ENCODE results near the gene ITGA2. TPM values are rescaled to one million over a fixed set of nuclear protein-coding genes. Genes with fewer than 3 reads are reported as not detected.

ITGA2 gene
- total and polyA plus RNA-seq, 2 of the 8 experiments (the other 6 are each of a cell fraction or from before 2014, with no cell fraction given): 1.4 to 7.7 TPM

DNA sequence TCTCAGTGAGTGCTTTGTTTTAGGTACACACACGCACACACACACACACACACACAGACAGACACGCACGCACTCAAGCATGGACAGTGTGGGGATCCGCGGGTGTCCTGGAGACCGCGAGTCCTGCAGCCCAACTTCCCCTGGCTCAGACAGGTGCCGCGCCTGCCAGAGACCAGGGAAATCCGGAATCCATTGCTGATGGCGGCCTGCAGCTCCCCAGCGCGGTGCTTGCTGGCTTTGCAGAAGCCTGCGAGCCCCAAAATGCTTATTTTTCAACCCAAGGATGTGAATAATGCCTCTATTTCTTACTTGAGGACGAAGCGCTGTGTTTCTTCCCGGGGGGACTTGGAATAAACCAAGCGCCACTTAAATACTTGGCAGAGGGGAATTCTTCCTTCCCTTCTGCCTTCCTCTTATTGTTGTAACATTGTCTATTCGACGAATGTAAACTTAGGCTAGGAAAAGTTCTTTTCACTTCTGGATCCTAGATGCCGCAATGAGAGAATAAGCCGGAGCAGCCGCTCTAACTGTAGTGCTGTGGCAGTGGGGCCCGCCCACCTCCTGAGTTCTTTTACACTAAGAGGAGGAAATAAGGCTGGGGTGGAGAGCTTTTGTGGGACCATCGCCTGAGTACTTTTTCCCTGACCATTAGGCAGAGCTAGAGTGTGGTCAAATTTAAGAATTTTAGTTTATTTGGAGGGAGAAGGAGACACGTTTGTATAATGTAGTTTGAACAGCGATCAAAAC is 802 bp downstream of the ITGA2 start (continued):
- TF ChIP-seq, protein P1, sequence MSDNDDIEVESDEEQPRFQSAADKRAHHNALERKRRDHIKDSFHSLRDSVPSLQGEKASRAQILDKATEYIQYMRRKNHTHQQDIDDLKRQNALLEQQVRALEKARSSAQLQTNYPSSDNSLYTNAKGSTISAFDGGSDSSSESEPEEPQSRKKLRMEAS (IDR thresholded peaks at IDR 0.05): no peak; the same call in 1 of the 2 replicates
- TF ChIP-seq YY1 (IDR thresholded peaks at IDR 0.05; ENCODE audit: low read depth, low read length): peak; percentile 82
- 0 out of 4 replicates have a peak, but pooled peaks of 1 of the 2 experiments have one; percentile 21 for TF ChIP-seq SIN3A (conservative IDR thresholded peaks at IDR 0.05 in 1 of 2, IDR thresholded peaks at IDR 0.05 in 1 of 2; ENCODE audit: low read depth in 1 of 2, low read length in 2 of 2)
- TF ChIP-seq SIX5 (IDR thresholded peaks at IDR 0.05; ENCODE audit: low read depth, low read length): no peak
- peak; percentile 45 for TF ChIP-seq TAF1 (IDR thresholded peaks at IDR 0.05; ENCODE audit: low read depth, low read length)
- TF ChIP-seq, protein P2, sequence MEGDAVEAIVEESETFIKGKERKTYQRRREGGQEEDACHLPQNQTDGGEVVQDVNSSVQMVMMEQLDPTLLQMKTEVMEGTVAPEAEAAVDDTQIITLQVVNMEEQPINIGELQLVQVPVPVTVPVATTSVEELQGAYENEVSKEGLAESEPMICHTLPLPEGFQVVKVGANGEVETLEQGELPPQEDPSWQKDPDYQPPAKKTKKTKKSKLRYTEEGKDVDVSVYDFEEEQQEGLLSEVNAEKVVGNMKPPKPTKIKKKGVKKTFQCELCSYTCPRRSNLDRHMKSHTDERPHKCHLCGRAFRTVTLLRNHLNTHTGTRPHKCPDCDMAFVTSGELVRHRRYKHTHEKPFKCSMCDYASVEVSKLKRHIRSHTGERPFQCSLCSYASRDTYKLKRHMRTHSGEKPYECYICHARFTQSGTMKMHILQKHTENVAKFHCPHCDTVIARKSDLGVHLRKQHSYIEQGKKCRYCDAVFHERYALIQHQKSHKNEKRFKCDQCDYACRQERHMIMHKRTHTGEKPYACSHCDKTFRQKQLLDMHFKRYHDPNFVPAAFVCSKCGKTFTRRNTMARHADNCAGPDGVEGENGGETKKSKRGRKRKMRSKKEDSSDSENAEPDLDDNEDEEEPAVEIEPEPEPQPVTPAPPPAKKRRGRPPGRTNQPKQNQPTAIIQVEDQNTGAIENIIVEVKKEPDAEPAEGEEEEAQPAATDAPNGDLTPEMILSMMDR (IDR thresholded peaks at IDR 0.05; ENCODE audit: control extremely low read depth in 1 of 3, insufficient read depth in 1 of 3, low read depth in 1 of 3, low read length in 3 of 3): peak; percentile 45 to 52 (median 45)
- TF ChIP-seq, protein P3, sequence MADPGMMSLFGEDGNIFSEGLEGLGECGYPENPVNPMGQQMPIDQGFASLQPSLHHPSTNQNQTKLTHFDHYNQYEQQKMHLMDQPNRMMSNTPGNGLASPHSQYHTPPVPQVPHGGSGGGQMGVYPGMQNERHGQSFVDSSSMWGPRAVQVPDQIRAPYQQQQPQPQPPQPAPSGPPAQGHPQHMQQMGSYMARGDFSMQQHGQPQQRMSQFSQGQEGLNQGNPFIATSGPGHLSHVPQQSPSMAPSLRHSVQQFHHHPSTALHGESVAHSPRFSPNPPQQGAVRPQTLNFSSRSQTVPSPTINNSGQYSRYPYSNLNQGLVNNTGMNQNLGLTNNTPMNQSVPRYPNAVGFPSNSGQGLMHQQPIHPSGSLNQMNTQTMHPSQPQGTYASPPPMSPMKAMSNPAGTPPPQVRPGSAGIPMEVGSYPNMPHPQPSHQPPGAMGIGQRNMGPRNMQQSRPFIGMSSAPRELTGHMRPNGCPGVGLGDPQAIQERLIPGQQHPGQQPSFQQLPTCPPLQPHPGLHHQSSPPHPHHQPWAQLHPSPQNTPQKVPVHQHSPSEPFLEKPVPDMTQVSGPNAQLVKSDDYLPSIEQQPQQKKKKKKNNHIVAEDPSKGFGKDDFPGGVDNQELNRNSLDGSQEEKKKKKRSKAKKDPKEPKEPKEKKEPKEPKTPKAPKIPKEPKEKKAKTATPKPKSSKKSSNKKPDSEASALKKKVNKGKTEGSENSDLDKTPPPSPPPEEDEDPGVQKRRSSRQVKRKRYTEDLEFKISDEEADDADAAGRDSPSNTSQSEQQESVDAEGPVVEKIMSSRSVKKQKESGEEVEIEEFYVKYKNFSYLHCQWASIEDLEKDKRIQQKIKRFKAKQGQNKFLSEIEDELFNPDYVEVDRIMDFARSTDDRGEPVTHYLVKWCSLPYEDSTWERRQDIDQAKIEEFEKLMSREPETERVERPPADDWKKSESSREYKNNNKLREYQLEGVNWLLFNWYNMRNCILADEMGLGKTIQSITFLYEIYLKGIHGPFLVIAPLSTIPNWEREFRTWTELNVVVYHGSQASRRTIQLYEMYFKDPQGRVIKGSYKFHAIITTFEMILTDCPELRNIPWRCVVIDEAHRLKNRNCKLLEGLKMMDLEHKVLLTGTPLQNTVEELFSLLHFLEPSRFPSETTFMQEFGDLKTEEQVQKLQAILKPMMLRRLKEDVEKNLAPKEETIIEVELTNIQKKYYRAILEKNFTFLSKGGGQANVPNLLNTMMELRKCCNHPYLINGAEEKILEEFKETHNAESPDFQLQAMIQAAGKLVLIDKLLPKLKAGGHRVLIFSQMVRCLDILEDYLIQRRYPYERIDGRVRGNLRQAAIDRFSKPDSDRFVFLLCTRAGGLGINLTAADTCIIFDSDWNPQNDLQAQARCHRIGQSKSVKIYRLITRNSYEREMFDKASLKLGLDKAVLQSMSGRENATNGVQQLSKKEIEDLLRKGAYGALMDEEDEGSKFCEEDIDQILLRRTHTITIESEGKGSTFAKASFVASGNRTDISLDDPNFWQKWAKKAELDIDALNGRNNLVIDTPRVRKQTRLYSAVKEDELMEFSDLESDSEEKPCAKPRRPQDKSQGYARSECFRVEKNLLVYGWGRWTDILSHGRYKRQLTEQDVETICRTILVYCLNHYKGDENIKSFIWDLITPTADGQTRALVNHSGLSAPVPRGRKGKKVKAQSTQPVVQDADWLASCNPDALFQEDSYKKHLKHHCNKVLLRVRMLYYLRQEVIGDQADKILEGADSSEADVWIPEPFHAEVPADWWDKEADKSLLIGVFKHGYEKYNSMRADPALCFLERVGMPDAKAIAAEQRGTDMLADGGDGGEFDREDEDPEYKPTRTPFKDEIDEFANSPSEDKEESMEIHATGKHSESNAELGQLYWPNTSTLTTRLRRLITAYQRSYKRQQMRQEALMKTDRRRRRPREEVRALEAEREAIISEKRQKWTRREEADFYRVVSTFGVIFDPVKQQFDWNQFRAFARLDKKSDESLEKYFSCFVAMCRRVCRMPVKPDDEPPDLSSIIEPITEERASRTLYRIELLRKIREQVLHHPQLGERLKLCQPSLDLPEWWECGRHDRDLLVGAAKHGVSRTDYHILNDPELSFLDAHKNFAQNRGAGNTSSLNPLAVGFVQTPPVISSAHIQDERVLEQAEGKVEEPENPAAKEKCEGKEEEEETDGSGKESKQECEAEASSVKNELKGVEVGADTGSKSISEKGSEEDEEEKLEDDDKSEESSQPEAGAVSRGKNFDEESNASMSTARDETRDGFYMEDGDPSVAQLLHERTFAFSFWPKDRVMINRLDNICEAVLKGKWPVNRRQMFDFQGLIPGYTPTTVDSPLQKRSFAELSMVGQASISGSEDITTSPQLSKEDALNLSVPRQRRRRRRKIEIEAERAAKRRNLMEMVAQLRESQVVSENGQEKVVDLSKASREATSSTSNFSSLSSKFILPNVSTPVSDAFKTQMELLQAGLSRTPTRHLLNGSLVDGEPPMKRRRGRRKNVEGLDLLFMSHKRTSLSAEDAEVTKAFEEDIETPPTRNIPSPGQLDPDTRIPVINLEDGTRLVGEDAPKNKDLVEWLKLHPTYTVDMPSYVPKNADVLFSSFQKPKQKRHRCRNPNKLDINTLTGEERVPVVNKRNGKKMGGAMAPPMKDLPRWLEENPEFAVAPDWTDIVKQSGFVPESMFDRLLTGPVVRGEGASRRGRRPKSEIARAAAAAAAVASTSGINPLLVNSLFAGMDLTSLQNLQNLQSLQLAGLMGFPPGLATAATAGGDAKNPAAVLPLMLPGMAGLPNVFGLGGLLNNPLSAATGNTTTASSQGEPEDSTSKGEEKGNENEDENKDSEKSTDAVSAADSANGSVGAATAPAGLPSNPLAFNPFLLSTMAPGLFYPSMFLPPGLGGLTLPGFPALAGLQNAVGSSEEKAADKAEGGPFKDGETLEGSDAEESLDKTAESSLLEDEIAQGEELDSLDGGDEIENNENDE (IDR thresholded peaks at IDR 0.05; ENCODE audit: insufficient replicate concordance, low read length): no peak

All from H1 (cell line).